ENCODE data around the gene GTF3C5.

DNA sequence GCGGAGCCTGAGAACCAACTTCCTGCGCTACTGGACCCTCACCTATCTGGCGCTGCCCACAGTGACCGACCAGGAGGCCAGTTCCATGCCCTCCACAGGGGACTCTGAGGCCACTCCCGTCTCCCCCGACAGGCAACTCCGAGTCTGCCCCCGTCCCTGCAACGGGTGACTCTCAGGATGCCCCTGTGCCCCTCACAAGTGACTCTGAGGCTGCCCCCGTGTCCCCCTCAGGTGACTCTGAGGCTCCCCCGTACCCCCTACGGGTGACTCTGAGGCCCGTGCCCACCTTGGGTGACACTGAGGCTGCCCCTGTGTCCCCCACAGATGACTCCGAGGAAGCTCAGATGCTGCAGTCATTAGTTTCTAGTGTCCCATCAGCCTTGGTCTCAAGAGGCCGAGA, 56.1 kb downstream of the GTF3C5 start:
- no peak for TF ChIP-seq POLR2A (IDR thresholded peaks at IDR 0.05)
- TF ChIP-seq, protein P1, sequence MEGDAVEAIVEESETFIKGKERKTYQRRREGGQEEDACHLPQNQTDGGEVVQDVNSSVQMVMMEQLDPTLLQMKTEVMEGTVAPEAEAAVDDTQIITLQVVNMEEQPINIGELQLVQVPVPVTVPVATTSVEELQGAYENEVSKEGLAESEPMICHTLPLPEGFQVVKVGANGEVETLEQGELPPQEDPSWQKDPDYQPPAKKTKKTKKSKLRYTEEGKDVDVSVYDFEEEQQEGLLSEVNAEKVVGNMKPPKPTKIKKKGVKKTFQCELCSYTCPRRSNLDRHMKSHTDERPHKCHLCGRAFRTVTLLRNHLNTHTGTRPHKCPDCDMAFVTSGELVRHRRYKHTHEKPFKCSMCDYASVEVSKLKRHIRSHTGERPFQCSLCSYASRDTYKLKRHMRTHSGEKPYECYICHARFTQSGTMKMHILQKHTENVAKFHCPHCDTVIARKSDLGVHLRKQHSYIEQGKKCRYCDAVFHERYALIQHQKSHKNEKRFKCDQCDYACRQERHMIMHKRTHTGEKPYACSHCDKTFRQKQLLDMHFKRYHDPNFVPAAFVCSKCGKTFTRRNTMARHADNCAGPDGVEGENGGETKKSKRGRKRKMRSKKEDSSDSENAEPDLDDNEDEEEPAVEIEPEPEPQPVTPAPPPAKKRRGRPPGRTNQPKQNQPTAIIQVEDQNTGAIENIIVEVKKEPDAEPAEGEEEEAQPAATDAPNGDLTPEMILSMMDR (IDR thresholded peaks at IDR 0.05): no peak
